Activated T-helper 2 cell treated with anti-CD3 and anti-CD28 coated beads, Interferon-gamma antibody, Interleukin-2, Interleukin-4, amounts not matched to agents 10 μg/mL and 5 μg/mL and 100 μg/mL, durations not matched to agents 14 hours and 24 hours and 36 hours (primary cell): ENCODE results near the gene CLGN. TPM values are rescaled to one million over a fixed set of nuclear protein-coding genes. Genes with fewer than 3 reads are reported as not detected.
"Not testable (repeated sequence)": the region's sequence is repeated elsewhere in the genome, so short reads cannot be mapped to it uniquely, and the experiment has no call there.

ENCODE experiments used
- DNase-seq: peaks from one replicate; pipeline ENCODE4 v3.0.0; 2021; ENCODE audit warnings: low spot score
- H3K27ac Mint-ChIP-seq: one replicate; pipeline ENCODE4 v1.8.0; 2021; ENCODE audit warnings: mixed read lengths
- H3K27me3 Mint-ChIP-seq: one replicate; pipeline ENCODE4 v1.8.0; 2021; ENCODE audit warnings: low read depth, mixed read lengths
- H3K36me3 Mint-ChIP-seq: one replicate; pipeline ENCODE4 v1.8.0; 2021; ENCODE audit warnings: low read depth, mixed read lengths
- H3K4me1 Mint-ChIP-seq: one replicate; pipeline ENCODE4 v1.8.0; 2021; ENCODE audit warnings: low read depth, mixed read lengths
- H3K4me3 Mint-ChIP-seq: one replicate; pipeline ENCODE4 v1.8.0; 2021; ENCODE audit warnings: low read depth, mild to moderate bottlenecking, moderate library complexity, mixed read lengths
- H3K9me3 Mint-ChIP-seq: one replicate; pipeline ENCODE4 v1.8.0; 2021; ENCODE audit warnings: mixed read lengths
- intact Hi-C: fragments of 100-400 bp; cut with micrococcal nuclease; formaldehyde crosslinking; loops from one replicate; pipeline ENCODE4 v1.15.1; 2023
- total RNA-seq: library from RNA; stranded (reverse); gene quantifications from 2 replicates; pipeline ENCODE4 v1.2.3, GENCODE V29; 2022

CLGN gene
- total RNA-seq, result 0.11 and 0.30 TPM in 2 replicates

GRCh38 chr4:140427106-140427918, at the start of gene CLGN:
Gene CLGN, minus strand, starts transcription at chr4:140427648. Its CDS starts 14,570 bp downstream, at chr4:140413078.
- intact Hi-C loops, result no loop called here
- Mint-ChIP-seq H3K9me3 (no peaks in the 10 kb centered on the region), H3K4me1 (peaks cover 11% of the 10 kb centered on the region), H3K36me3 (no peaks in the 10 kb centered on the region), H3K4me3 (peak within 1 kb of the TSS; percentile 81), H3K27ac (no peak within 1 kb of the TSS), H3K27me3 (peaks cover 60% of the 10 kb centered on the region)
- DNase-seq, result peak; percentile 49

GRCh38 chr4:140472156-140472555, 44.7 kb upstream of the CLGN start:
- no peak for DNase-seq
- Mint-ChIP-seq H3K27ac (no peak overlapping the region), H3K9me3 (no peaks in the 10 kb centered on the region), H3K36me3 (no peaks in the 10 kb centered on the region), H3K27me3 (peaks cover 22% of the 10 kb centered on the region), H3K4me3 (no peak overlapping the region), H3K4me1 (no peaks in the 10 kb centered on the region)
- intact Hi-C loops, result no loop called here

- DNase-seq, result no peak
- H3K4me1 Mint-ChIP-seq, result no peaks in the 10 kb centered on the region
- H3K27ac Mint-ChIP-seq, result no peak overlapping the region
Observed at GRCh38 chr4:140469791-140470733, 42.6 kb upstream of the CLGN start.

GRCh38 chr4:140466146-140466545, 38.7 kb upstream of the CLGN start:
- Mint-ChIP-seq H3K27me3 (peaks cover 28% of the 10 kb centered on the region), H3K4me1 (no peaks in the 10 kb centered on the region), H3K9me3 (no peaks in the 10 kb centered on the region), H3K27ac (no peak overlapping the region), H3K4me3 (no peak overlapping the region), H3K36me3 (no peaks in the 10 kb centered on the region)
- DNase-seq, result no peak
- intact Hi-C loops, result no loop called here

More at GRCh38 chr4:140469791-140470733, 42.6 kb upstream of the CLGN start:
- no peaks in the 10 kb centered on the region for H3K9me3 Mint-ChIP-seq
- peaks cover 31% of the 10 kb centered on the region for H3K27me3 Mint-ChIP-seq
- no peak overlapping the region for H3K4me3 Mint-ChIP-seq
- intact Hi-C loops, result no loop called here
- H3K36me3 Mint-ChIP-seq, result no peaks in the 10 kb centered on the region

- Mint-ChIP-seq H3K27me3 (peaks cover 18% of the 10 kb centered on the region), H3K4me1 (no peaks in the 10 kb centered on the region), H3K4me3 (no peak overlapping the region), H3K36me3 (no peaks in the 10 kb centered on the region), H3K27ac (no peak overlapping the region), H3K9me3 (no peaks in the 10 kb centered on the region)
- intact Hi-C loops, result no loop called here
- DNase-seq, result no peak
Observed at GRCh38 chr4:140463614-140464013, 36.2 kb upstream of the CLGN start.

- Mint-ChIP-seq H3K4me3 (no peak overlapping the region), H3K9me3 (no peaks in the 10 kb centered on the region), H3K36me3 (no peaks in the 10 kb centered on the region)
Observed at GRCh38 chr4:140463182-140463581, 35.7 kb upstream of the CLGN start.

GRCh38 chr4:140450352-140450751, 22.9 kb upstream of the CLGN start:
- no peaks in the 10 kb centered on the region for H3K36me3 Mint-ChIP-seq
- H3K27ac Mint-ChIP-seq, result no peak overlapping the region
- H3K27me3 Mint-ChIP-seq, result peaks cover 33% of the 10 kb centered on the region
- intact Hi-C loops, result no loop called here
- H3K9me3 Mint-ChIP-seq, result no peaks in the 10 kb centered on the region
- DNase-seq, result no peak
- no peak overlapping the region for H3K4me3 Mint-ChIP-seq
- H3K4me1 Mint-ChIP-seq, result no peaks in the 10 kb centered on the region

More at GRCh38 chr4:140463182-140463581, 35.7 kb upstream of the CLGN start:
- no peak overlapping the region for H3K27ac Mint-ChIP-seq
- DNase-seq, result no peak
- intact Hi-C loops, result no loop called here
- no peaks in the 10 kb centered on the region for H3K4me1 Mint-ChIP-seq
- peaks cover 19% of the 10 kb centered on the region for H3K27me3 Mint-ChIP-seq

GRCh38 chr4:140448830-140449229, 21.4 kb upstream of the CLGN start:
- no peaks in the 10 kb centered on the region for H3K36me3 Mint-ChIP-seq
- peaks cover 26% of the 10 kb centered on the region for H3K27me3 Mint-ChIP-seq
- intact Hi-C loops, result no loop called here
- H3K9me3 Mint-ChIP-seq, result no peaks in the 10 kb centered on the region
- no peak for DNase-seq
- H3K4me3 Mint-ChIP-seq, result no peak overlapping the region
- H3K4me1 Mint-ChIP-seq, result no peaks in the 10 kb centered on the region
- no peak overlapping the region for H3K27ac Mint-ChIP-seq

- no peak overlapping the region for H3K4me3 Mint-ChIP-seq
- no peak overlapping the region for H3K27ac Mint-ChIP-seq
- H3K4me1 Mint-ChIP-seq, result no peaks in the 10 kb centered on the region
- H3K9me3 Mint-ChIP-seq, result no peaks in the 10 kb centered on the region
- H3K36me3 Mint-ChIP-seq, result no peaks in the 10 kb centered on the region
- DNase-seq, result no peak
- H3K27me3 Mint-ChIP-seq, result peaks cover 23% of the 10 kb centered on the region
- intact Hi-C loops, result no loop called here
Observed at GRCh38 chr4:140448162-140448561, 20.7 kb upstream of the CLGN start.

- H3K4me3 Mint-ChIP-seq, DNase-seq, H3K9me3 Mint-ChIP-seq, H3K27ac Mint-ChIP-seq, intact Hi-C loops, H3K36me3 Mint-ChIP-seq, H3K4me1 Mint-ChIP-seq: not testable (repeated sequence)
- peaks cover 23% of the 10 kb centered on the region for H3K27me3 Mint-ChIP-seq
Observed at GRCh38 chr4:140444347-140444746, 16.9 kb upstream of the CLGN start.

- H3K4me3 Mint-ChIP-seq, result no peak overlapping the region
- peaks cover 24% of the 10 kb centered on the region for H3K27me3 Mint-ChIP-seq
- H3K9me3 Mint-ChIP-seq, result no peaks in the 10 kb centered on the region
- intact Hi-C loops, result no loop called here
- no peaks in the 10 kb centered on the region for H3K36me3 Mint-ChIP-seq
- no peaks in the 10 kb centered on the region for H3K4me1 Mint-ChIP-seq
- DNase-seq, result no peak
- no peak overlapping the region for H3K27ac Mint-ChIP-seq
Observed at GRCh38 chr4:140439644-140440142, 12.2 kb upstream of the CLGN start.

GRCh38 chr4:140427919-140428471, 547 bp upstream of the CLGN start:
- peak overlapping the region; percentile 81 for H3K4me3 Mint-ChIP-seq
- no peak overlapping the region for H3K27ac Mint-ChIP-seq
- no peak for DNase-seq
- no peaks in the 10 kb centered on the region for H3K9me3 Mint-ChIP-seq
- no peaks in the 10 kb centered on the region for H3K36me3 Mint-ChIP-seq
- H3K27me3 Mint-ChIP-seq, result peaks cover 56% of the 10 kb centered on the region
- H3K4me1 Mint-ChIP-seq, result peaks cover 11% of the 10 kb centered on the region
- intact Hi-C loops, result no loop called here
